ENCODE results near the gene KLHL26.

DNA sequence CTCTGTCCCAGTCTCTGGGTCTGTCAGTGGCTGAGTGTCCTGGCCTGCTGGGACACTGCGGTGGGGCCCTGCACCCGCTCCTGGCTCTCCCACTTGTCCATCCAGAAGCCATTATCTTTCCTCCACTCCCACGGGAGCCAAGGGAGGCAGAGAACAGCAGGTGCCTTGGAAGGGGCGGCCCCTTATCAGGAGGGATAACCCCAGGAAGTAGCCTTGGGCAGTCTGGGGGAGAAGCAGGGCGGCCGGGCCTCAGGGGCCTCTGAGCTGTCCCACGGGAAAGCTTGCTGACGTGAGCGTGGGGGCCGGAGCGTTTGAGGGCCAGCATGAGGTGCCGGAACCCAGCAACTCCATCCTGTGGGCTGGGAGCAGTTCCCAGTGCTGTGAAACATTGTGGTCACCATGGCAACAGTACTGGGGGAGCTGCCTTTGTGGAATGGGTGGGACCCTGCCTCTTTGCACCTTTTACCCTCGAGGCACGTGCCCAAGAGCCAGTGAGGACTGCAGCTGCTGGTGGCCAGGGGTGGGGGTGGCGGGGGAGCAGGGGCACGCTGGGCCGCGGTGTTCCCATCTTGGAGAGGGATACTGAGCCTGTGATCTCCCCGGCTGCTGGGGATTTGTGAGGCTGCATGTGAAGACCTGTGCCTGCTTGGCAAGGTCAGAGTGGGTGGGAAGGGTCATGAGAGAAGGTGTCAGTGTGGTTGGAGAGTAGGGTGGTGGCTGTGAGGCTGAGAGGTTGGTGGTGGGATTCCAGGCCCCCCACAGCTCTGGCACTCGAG is 20.9 kb downstream of the KLHL26 start:
- TF ChIP-seq, protein P1, sequence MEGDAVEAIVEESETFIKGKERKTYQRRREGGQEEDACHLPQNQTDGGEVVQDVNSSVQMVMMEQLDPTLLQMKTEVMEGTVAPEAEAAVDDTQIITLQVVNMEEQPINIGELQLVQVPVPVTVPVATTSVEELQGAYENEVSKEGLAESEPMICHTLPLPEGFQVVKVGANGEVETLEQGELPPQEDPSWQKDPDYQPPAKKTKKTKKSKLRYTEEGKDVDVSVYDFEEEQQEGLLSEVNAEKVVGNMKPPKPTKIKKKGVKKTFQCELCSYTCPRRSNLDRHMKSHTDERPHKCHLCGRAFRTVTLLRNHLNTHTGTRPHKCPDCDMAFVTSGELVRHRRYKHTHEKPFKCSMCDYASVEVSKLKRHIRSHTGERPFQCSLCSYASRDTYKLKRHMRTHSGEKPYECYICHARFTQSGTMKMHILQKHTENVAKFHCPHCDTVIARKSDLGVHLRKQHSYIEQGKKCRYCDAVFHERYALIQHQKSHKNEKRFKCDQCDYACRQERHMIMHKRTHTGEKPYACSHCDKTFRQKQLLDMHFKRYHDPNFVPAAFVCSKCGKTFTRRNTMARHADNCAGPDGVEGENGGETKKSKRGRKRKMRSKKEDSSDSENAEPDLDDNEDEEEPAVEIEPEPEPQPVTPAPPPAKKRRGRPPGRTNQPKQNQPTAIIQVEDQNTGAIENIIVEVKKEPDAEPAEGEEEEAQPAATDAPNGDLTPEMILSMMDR (conservative IDR thresholded peaks at IDR 0.05; ENCODE audit: low read length), result no peak
- TF ChIP-seq EZH2phosphoT487 (IDR thresholded peaks at IDR 0.05; ENCODE audit: borderline replicate concordance), result no peak

All from Loucy (cell line).